ENCODE data around the gene SFTA2.

- TF ChIP-seq POLR2A (IDR thresholded peaks at IDR 0.05) = no peak
- no peak for TF ChIP-seq CTCF (IDR thresholded peaks at IDR 0.05)
Measured at GRCh38 chr6:30932665-30933365, 845 bp upstream of the SFTA2 start.
